Kidney (tissue), 14 donors: ENCODE results near the gene NPIPB6. TPM values are rescaled to one million over a fixed set of nuclear protein-coding genes. Genes with fewer than 3 reads are reported as not detected.
A peak's percentile ranks its signal among the peaks of the same experiment; 100 is the strongest.
"Not testable (repeated sequence)": the region's sequence is repeated elsewhere in the genome, so short reads cannot be mapped to it uniquely, and the experiment has no call there.

ENCODE experiments used
- DNase-seq, 5 donors: peaks; one replicate each; pipeline ENCODE4 v3.0.0-alpha.2; 2013 to 2020
- FAIRE-seq: peaks from 2 replicates; lab custom pipeline; 2012; peaks lifted over from hg19 to GRCh38; lab: Jason Lieb, UNC
- H3K27ac ChIP-seq, 2 donors: one replicate each; pipeline ENCODE4 v1.7.0; 2013; ENCODE audit warnings: low read depth in 2 of 2, low read length in 2 of 2, inconsistent platforms in 1 of 2
- H3K27me3 ChIP-seq: one replicate; pipeline ENCODE4 v1.7.1; 2013; ENCODE audit warnings: low read length, inconsistent platforms; ENCODE audit not compliant: control insufficient read depth, insufficient read depth
- H3K36me3 ChIP-seq, 3 donors: one replicate each; pipeline versions ENCODE4 v1.7.0 to v1.7.1; 2013; ENCODE audit warnings: low read length in 3 of 3, control low read depth in 1 of 3, inconsistent platforms in 1 of 3; ENCODE audit not compliant: insufficient read depth in 3 of 3, control insufficient read depth in 2 of 3
- H3K4me1 ChIP-seq, 3 donors: one replicate each; pipeline versions ENCODE4 v1.7.0 to v1.7.1; 2013; ENCODE audit warnings: low read length in 3 of 3, inconsistent platforms in 1 of 3, low read depth in 1 of 3; ENCODE audit not compliant: control insufficient read depth in 2 of 3, insufficient read depth in 2 of 3
- H3K4me3 ChIP-seq, 3 donors: one replicate each; pipeline versions ENCODE4 v1.7.0 to v1.8.1; 2013; ENCODE audit warnings: low read length in 3 of 3, control low read depth in 1 of 3, inconsistent platforms in 1 of 3
- H3K9ac ChIP-seq, 3 donors: one replicate each; pipeline versions ENCODE4 v1.7.0 to v1.7.1; 2013; ENCODE audit warnings: low read length in 3 of 3, control low read depth in 1 of 3, inconsistent platforms in 1 of 3
- H3K9me3 ChIP-seq, 3 donors: one replicate each; pipeline versions ENCODE4 v1.7.0 to v1.7.1; 2013; ENCODE audit warnings: low read length in 3 of 3, control low read depth in 1 of 3, inconsistent platforms in 1 of 3; ENCODE audit not compliant: control insufficient read depth in 2 of 3, insufficient read depth in 1 of 3
- CTCF ChIP-seq: IDR thresholded peaks from 3 replicates; pipeline ENCODE4 v1.5.1; 2012; ENCODE audit warnings: mild to moderate bottlenecking, moderate library complexity, borderline replicate concordance; ENCODE audit not compliant: insufficient read depth; ENCODE audit errors: extremely low read depth
- intact Hi-C: fragments of 100-400 bp; cut with DNase I; formaldehyde crosslinking; loops from one replicate; pipeline ENCODE4 v1.11.1; 2022
- polyA plus RNA-seq: library from polyadenylated mRNA; stranded (reverse); fragments of 350-450 nt; fragmentation: Illumina TruSeq; extraction: RNeasy Lipid Tissue Mini Kit (QIAGEN cat#74804); gene quantifications from one replicate; pipeline ENCODE4 v1.2.3, GENCODE V29; 2014; ENCODE audit warnings: low read depth, low replicate concordance; ENCODE audit not compliant: insufficient read depth
- total RNA-seq: library from RNA; stranded (reverse); fragmentation: NEBNext Ultra II Directional; extraction: Animal tissue kit (Norgen Biotek cat#: 25700); gene quantifications from one replicate; pipeline ENCODE4 v1.2.1, GENCODE V29; 2021
- donor health status: control.
- donor health status: control.
- donor health status: control.
- donor health status: control.
- donor health status: control.
- donor health status: DM: yes; HTN: yes; CAD: no.
- donor health status: Normal renal cell carcinoma (clear cell type).

The NPIPB6 gene
- total and polyA plus RNA-seq, 2 donors from 2014 or later = 2.4 TPM; not detected in 1

DNA sequence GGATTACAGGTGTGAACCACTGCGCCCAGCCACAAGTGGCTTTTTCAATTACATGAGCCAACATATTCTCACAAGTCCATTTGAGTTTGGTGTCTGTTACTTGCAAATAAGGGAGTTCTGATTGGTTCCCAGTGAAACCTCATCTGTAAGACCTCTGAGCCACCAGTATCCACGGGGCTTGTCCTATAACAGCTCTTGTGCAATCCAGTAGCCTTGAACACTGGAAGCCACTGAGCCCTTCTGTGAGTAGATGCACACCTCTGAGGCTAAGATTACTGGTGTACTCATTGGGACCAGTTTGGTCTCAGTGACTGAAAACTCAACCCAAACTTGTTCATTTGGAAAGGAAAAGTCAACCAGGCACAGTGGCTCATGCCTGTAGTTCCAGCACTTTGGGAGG, 32.3 kb downstream of the NPIPB6 start:
- H3K9me3 ChIP-seq, H3K27me3 ChIP-seq, FAIRE-seq, H3K27ac ChIP-seq, H3K9ac ChIP-seq, H3K4me3 ChIP-seq, H3K4me1 ChIP-seq, intact Hi-C loops, H3K36me3 ChIP-seq: not testable (repeated sequence)
- peak in 1 of 5 donors; percentile 12 for DNase-seq

- intact Hi-C loops, FAIRE-seq, H3K9me3 ChIP-seq, H3K4me1 ChIP-seq, H3K36me3 ChIP-seq, H3K4me3 ChIP-seq, H3K27me3 ChIP-seq, H3K9ac ChIP-seq, H3K27ac ChIP-seq: not testable (repeated sequence)
- DNase-seq = peak in 1 of 5 donors; percentile 17
Observed at GRCh38 chr16:28330232-28330631, 33.1 kb downstream of the NPIPB6 start.

DNA sequence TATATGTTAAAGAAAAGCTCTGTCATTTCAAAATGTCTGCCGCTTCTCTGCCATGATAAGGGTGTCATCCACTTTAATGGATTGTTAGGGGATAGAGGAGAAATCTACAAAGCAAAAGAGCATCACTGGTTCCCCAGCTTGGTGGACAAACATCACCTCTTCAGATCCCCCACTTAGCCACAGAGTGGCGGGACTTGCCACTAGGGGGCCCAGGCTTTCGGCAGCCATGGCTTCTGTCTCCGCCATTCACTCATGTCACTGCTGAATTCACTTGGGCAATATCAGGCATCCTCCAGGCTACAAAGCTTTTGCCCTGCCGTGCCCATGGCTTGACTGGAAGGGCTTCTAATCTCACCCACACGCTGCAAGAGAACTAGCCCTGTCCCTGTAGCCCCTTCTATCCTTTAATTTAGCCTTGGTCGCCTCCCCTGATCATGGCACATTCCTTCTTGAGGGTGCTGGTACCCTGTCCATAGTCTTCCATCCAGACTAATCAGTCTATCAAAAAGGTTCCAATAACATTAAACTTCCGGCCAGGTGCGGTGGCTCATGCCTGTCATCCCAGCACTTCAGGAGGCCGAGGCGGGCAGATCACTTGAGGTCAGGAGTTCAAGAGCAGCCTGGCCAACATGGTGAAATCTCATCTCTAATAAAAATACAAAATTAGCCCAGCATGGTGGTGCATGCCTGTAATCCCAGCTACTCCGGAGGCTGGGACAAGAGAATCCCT, 36.3 kb downstream of the NPIPB6 start:
- Histone ChIP-seq H3K4me1 (no peaks in the 10 kb centered on the region), H3K27ac (no peak overlapping the region), H3K36me3 (no peaks in the 10 kb centered on the region), H3K4me3 (no peak overlapping the region), H3K9me3 (no peaks in the 10 kb centered on the region), H3K27me3 (no peaks in the 10 kb centered on the region), H3K9ac (no peak overlapping the region)
- peak in 4 of 5 donors; percentile 46 to 80 (median 62) for DNase-seq
- intact Hi-C loops = no loop called here
- peak; percentile 55 for TF ChIP-seq CTCF
- no peak for FAIRE-seq

DNA sequence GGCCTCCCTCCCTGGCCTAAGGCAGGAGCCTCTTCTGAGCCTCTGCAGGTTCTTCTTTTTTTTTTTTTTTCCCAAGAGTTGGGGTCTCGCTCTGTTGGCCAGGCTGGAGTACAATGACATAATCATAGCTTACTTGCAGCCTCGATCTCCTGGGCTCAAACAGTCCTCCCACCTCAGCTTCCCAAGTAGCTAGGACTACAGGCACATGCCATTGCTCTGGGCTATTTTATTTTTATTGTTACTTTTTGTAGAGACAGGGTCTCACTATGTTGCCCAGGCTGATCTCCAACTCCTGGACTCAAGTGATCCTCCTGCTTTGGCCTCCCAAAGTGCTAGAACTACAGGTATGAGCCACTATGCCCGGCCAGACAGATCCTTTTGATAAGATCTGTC, 38.4 kb downstream of the NPIPB6 start:
- H3K9me3 ChIP-seq = no peaks in the 10 kb centered on the region
- no peak overlapping the region for H3K4me3 ChIP-seq
- H3K4me1 ChIP-seq = no peaks in the 10 kb centered on the region
- FAIRE-seq (no peak), DNase-seq (no peak)
- no peak overlapping the region for H3K27ac ChIP-seq
- intact Hi-C loops = no loop called here
- no peaks in the 10 kb centered on the region for H3K36me3 ChIP-seq
- no peaks in the 10 kb centered on the region for H3K27me3 ChIP-seq
- no peak overlapping the region for H3K9ac ChIP-seq
- no peak for TF ChIP-seq CTCF
